GM21526 (cell line): ENCODE measurements around the gene IPPK.

Experiments
- ATAC-seq: cut with Tn5 transposase; IDR thresholded peaks from one replicate; pipeline ENCODE4 v1.9.1; 2021; ENCODE audit warnings: moderate library complexity; ENCODE audit not compliant: unreplicated experiment, low FRiP score

The IPPK gene

DNA sequence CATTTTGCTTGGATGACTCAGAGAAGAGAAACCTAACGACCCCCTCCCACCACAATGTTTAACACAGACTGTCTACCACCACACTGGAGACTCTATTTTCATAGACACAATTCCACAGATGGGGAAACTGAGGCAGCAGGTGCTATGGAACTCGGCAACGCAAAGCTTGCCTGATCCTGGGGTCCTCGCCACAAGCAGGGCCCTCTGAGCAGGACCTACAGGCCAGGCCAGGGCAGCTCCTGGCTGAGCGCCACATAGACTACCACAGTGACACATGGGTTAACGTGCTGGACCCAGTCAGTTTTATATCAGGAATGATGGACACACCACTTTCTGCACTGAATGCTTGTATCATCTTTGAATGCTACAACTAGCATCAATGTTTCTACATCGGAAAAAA, 11.8 kb downstream of the IPPK start:
- no peak for ATAC-seq

DNA sequence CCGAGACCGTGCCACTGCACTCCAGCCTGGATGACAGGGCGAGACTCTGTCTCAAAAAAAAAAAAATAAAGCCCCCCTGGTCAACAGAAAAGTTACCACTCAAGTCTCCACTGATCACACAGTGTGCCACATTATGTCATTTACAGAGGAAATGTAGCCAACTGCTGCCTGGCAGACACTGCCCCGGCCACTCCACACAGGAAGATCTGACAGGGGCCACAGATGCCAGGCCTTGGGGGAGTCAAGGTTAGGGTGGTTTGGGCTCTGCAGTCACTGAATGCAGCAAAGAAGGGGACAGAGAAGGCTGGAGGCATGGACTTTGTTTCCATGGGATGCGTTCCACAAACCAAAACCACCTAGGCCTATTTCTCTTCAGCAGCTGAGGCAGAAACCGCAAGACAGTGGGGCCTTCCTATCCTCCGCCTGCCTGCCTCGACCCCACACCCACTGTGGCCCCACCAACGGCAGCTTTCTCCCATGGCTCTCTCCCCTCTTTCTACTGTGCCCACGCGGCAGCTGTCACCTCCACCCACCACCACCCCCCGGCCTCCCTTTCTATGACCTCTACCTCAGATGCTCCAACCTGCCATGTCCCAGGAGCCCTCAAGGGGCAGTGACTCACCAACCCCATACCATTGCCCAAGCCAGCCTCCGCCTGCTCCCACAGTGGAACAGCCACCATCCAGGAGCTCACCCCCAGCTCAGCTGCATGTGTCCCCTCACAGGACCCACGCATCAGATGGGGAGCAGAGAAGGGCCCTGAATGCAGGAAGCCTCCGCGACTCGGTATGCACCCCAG, 12.4 kb downstream of the IPPK start:
- no peak for ATAC-seq

DNA sequence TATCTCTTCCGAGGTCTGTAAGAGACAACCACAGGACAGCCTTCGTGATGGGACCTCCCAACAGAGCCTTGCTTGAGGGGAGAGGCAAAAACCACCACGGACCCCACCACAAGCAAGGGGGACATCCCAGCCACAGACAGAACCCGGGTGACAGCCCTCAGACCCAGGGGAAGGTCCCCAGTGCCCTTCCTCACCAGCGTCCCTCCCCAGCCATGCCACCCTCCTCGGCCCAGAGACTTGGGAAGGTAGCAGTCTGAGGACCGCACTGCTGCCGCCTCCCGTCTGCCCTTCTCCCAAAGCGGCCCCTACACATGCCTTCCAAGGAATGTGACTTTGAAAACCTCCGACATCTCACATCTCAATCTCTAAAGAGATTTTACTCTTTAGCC, 13.4 kb downstream of the IPPK start:
- no peak for ATAC-seq

DNA sequence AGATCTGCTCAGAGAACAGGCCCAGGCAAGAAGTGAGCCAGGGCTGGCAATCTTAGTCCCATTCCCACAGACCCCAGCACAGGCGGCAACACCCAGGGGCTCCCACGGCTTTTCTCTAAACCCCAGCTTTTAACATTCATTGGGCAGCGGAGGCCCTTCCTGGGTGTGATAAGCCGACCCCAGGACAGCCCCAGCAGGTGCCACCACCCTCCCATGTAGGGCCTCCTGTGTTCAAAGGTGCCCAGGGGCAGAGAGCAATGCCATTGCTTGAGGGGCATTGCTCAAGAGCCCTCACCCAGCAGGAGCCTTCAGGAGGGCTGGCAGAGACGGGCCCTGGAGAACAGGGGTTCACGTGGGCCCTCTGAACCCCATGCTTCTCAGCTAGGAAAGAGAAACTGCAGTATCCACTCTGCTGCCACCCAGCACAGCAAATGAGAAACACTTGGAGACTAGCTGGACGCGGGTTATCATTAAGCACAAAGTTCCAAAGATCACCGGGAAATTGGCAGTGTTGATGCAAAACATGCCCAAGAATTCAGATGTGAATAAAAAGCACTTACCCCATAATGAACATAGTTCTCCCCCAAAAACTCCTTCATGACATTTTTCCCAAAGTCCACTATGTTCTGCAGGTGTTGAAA, 13.9 kb downstream of the IPPK start:
- no peak for ATAC-seq

DNA sequence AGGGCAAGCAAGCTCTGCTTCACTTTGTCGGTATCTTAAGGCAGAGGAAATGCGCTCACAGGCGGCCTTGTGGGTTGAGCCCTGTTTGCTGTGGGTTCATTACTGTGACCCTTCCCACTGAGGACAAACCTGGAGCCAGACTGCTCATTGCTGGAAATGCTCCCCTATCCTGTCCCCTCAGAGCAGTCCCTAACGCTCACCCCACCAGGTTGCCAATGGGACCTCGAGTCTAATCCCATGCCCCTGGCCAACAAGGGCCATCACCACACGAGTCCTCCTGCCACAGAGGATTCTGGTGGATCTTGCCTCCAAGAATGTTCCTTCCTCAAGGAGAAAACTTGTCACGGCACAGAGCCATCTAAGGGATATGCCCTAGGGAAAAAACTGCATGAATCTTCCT, 14.6 kb downstream of the IPPK start:
- no peak for ATAC-seq

DNA sequence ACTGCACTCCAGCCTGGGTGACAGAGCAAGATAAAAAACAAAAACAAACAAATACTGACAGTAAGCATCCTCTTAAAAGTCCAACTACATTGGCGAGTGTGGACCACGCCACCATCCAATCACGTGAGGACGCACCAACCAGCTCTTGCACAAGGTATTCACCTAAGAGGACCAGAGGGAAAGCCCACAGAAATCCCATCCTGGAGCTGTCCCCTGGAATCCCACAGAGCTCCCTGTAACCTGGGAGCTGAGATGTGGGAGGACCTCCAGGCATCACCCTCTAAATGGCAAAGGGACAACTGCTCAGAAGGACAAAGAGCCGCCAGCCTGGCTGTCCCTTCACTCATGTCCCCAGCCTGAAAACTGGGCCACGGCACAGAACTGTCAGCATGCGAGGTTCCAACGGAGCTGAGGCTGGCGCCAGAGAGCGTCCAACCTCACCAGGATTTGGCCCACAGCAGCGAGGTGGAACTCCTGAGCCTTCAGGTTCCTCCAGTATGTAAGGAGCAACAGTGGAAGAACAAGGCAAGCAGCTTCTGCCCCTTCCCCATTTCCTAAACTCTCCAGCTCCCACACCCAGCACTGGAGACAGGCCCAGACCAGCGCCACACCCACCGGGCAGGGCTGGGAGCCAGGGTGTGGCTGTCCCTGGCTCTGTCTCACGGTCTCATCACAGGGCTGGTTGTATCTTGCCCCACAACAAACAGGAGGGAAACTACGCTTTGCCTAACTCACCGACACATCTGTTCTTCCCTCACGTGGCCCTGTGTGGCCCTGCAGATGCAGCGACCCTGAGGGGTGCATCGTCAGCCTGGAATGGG, 15.2 kb downstream of the IPPK start:
- no peak for ATAC-seq

DNA sequence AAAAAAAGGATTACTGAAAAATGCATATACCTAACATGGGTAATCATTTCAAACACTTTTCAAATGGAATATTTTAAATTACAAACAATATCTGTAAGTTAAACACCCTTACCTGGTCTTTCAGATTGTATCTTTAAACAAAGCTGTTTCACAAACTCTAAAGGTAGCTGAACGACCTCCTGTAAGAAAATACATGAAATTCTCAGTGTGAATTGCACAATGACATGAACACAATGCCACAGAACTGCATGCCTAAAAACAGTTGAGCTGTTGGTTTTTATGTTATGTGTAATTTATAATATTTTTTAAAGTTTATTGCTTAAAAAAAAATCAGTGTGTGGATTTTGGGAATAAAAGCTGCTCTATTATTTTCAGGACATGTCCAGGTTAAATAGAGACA, 17.5 kb downstream of the IPPK start:
- ATAC-seq, result no peak

DNA sequence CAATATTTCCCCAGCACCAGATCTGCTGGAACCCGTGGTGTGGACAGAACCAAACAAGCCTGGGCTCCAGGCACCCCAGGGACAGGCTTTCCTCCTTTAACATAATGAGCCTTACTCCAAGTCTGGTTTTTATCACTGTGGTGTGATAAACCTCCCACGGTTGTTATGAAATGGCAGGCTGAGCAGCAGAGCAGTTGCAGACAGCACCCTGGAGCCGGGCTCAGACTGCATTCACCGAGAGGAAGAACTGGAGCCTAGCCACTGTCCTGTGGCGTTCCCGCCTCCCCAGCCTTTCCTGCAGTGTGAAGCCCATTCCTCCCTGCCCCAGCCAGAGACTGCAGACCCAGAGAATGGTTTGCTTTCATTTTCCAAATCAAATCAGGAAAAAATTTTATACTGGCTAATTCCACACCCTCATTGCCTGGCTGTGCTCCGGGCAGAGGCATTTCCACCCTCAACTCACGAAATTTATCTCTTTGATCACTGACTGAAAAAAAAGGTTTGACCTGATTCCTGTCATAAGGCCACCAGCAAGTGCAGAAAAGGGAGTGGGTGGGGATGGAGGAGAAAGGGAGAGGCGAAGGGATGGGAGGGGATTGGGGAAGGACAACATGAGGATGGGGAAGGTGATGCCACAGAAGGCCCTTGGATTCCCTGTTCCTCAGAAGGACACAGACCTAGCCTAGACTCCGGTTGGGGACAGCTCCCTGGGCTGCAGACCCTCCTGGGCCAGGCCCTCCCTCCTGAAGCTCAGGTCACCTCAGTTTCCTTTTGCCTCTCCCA, 18.9 kb downstream of the IPPK start:
- ATAC-seq, result no peak

DNA sequence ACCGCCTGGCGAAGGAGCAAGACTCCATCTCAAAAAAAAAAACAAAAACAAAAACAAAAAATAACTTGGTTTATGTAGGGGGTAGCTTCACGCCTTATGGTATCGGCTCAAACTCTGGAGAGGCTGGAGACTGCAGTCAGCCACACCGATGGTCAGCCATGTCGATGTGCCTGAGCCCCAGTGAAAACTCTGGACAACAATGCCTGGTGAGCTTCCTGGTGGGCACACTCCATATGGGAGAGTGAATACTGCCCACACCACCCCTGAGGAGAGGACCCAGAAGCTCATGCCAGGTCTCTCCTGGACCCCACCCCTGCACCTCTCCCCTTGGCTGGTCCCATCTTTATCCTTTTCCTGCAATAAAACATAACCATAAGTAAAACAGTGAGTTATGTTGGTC, 19.6 kb downstream of the IPPK start:
- no peak for ATAC-seq

DNA sequence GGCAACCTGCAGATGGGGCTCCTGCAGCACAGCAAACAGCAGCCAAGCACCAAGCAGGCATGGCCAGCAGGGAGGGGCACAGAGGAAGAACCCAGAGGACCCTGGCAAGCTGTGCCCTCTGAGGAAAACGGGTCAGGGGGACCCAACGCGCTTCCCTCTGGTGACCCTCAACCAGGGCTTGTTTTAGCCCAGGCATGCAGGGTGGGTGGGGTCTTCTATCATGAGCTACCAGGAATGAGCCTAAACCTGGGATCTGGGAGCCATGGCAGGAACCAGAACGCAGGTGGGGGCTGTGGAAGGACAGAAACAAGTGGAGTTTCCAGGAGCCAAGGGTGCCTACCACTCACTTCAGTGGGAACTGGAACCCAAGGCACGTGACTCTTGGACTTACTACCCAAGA, 20.9 kb downstream of the IPPK start:
- no peak for ATAC-seq

DNA sequence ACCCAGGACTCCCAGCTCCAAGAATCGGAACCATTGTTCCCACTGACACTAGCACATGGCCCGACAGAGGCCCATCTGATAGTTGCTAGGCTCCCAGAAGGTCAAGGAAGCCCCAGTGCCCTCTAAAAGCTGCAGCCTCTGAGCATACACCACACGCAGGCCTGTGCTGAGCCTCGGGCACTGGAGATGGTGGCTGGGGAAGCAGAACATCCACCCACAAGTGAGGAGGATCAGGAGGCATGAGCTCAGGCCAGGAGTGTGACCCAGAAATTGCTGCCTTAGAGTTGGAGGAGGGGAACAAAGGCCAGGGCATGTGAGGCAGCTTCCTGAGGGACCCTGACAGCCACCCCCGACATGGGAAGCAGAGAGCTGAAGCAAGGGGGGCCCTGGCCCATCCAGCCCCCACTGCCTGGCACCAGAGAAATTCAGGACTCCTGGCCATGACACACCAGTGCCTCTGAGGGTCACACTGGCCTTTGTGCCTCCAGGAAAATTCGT, 21.4 kb downstream of the IPPK start:
- no peak for ATAC-seq

DNA sequence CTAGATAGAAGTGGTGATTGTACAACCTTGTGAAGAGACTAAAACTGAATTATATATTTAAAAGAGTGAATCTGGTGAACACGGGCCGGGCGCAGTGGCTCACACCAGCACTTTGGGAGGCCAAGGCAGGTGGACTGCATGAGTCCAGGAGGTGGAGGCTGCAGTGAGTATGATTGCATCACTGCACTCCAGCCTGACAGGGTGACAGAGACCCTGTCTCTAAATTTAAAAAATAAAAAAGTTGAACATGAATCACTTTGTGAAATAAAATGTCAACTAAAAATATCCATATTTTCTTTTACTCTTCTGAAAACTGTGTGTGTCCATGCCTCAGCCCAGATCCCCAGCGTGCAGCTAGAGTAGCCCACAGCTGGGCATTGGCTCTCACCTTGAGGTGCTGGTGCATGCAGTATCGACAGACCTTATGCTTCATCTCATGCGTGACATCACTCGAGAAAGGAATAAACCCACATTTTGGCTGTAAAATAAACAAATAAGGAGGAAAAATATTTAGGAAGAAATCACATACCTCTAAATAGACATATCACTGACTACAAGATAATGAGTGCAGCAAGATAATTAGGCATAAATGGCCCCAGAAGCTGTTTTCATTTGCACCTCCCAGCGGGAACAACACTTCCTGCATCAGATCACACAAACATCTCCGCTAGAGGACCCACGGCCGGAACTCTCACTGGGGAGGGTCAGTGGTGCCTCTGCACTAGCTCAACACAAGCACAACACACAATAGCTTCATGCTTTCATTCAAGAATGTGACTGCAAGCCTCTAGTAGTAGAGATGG, 22.1 kb downstream of the IPPK start:
- no peak for ATAC-seq

DNA sequence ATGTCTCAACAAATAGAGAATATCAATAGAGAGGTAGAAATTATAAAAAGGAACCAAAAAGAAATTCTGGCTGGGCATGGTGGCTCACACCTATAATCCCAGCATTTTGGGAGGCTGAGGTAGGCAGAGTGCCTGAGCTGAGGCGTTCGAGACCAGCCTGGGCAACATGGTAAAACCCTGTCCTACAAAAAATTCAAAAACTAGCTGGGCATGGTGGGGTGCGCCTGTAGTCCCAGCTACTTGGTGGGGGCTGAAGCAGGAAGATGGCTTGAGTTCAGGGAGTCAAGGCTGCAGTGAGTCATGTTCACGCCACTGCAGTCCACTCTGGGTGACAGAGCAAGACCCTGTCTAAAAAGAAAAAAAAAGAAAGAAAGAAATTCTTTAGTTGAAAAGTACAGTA, 24.9 kb downstream of the IPPK start:
- ATAC-seq, result no peak

DNA sequence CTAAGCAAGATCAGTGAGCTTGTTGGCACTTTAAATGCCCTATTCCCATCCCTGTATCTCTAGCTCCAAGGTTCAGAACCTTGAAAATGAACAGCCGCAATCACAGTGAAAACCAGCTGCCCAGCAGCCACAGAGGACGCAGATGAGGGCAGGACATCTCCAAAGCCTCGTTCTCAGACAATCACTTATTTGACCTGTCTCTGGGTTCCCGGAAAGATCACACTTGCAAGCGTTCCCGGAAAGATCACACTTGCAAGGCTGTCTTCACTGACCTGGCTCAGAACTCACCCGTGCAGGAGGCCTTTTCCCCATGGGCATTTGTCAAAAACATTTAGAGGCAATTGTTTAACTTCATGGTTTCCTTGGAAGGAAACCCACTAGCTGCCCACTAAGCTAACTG, 25.7 kb downstream of the IPPK start:
- no peak for ATAC-seq

DNA sequence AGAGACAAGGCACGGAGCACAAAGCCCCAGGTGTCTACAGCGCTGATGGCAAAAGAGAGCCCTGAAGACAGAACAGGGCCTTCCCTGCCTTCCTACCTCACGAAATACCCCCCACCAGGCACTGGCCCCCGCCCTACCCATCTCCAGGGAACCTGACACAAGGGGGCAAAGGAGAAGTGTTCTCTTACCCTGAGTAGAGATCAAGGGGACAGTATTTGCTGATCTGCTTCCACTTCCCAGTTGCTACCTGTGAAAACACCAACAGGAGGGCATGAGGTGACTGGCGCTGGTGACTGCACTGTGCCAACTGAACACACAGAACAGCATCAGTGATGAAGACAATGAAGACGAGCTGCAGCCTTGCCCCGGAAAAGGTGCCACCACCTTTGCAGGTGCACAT, 27.4 kb downstream of the IPPK start:
- no peak for ATAC-seq

DNA sequence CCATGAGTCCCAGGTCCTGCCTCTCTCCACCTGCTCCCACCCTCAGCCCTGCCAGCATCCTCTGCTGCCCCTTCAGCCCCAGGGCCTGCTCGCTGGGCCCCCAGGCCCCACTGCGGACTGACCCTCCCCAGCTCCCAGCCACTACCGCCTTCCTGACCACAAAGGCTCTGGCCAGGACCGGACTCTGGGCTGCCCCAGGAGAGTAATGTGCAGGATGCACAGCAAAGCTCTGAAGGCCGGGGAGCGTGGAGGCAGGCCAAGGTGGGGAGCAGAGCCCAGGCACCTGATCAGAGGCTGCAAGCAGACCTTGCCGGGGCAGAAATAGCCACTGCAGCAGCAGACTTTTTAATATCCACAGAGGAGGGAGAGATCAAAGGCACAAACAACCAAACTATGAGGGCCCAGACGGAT, 27.9 kb downstream of the IPPK start:
- ATAC-seq, result no peak

DNA sequence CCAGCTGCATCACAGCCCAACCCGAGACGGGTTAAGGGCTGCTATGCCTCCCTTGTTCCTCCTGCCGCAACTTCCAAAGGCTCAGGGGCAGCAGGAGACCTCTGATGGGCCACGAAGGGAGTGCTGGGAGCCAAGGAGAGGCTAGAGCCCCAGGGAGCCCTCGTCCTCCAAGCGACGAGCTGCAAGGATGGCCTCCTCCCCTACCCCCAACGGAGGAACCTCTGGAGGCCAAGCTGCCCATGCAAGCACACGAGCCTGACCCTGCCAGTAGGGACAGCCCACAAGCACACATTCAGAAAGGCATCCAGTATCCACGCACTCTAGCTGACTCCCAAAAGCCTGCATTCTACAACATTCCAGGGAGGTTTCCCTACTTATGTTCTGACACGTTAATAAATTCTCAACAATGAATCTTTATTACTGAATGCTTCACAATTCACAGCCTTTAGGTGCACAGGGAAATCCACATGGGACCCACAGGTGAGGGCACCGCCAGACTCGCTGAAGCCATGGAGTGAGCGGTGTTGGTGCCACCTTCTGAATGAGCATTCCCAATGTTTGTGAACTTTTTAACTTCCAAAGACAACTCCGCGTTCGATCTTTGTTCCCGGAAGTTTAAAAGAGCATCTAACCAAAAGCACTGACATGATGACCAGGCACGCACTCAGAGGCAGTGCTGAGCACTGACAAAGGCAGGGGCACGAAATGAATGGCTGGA, 28.7 kb downstream of the IPPK start:
- no peak for ATAC-seq

DNA sequence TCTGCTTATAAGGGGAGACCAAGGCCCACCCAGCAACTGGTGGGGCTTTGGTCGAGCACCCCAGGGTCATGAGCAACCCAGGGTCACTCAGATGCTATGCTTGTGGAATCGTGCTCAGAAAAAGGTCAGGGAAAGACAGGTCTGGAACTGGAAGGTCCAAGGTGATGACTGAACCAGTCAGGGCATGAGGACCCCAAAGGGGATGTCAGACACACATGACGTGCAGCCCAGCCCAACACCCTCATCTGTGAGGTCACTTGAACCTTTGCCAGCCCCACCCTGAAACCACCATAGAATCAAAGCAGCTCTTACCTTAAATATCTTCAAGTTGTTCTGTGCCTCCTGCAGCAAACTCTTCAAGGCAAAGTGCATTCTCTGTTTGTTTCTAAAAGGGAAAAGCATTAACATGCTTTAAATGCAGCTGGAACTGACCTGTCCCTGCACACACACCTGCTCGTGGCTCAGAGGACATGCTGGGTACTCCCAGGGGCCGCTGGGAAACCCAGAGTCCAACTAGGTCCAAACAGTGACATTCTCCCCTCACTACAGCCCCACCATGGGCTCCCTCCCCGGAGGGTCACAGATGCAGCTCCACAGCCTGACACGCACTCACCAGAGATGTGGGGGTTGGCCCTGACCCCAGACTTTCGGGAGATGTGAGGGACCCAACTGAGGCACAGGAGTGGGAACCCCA, 29.4 kb downstream of the IPPK start:
- ATAC-seq, result no peak
